Thoracic aorta (tissue), 2 donors: ENCODE data around the gene ADAMTSL3. TPM values are rescaled to one million over a fixed set of nuclear protein-coding genes. Genes with fewer than 3 reads are reported as not detected.

Source experiments
- ATAC-seq: fragments of 150-250 bp; one replicate; pipeline ENCODE4 v1.8.0; 2017; ENCODE audit warnings: low read depth; ENCODE audit not compliant: insufficient number of reproducible peaks, low FRiP score
- DNase-seq: peaks from one replicate; pipeline ENCODE4 v3.0.0-alpha.2; 2020; ENCODE audit warnings: low spot score
- H3K27ac ChIP-seq, 2 donors: fragments of 200-600 bp; sonication (generic); 1 replicate in 1 of 2; 2 replicates in 1 of 2; pipeline ENCODE4 v1.5.1; 2016; ENCODE audit warnings: mild to moderate bottlenecking in 2 of 2, moderate library complexity in 2 of 2
- H3K27me3 ChIP-seq: fragments of 200-600 bp; sonication (generic); replicated peaks from 2 replicates; pipeline ENCODE4 v1.6.0; 2016; ENCODE audit warnings: mild to moderate bottlenecking; ENCODE audit not compliant: insufficient read depth
- H3K36me3 ChIP-seq: fragments of 200-600 bp; sonication (generic); one replicate; pipeline ENCODE4 v1.5.1; 2016
- H3K4me1 ChIP-seq, 2 donors: fragments of 200-600 bp; sonication (generic); 1 replicate in 1 of 2; 2 replicates in 1 of 2; pipeline versions ENCODE4 v1.5.1 to v1.6.0; 2016; ENCODE audit warnings: low read depth in 2 of 2, mild to moderate bottlenecking in 1 of 2; ENCODE audit not compliant: control insufficient read depth in 1 of 2
- H3K4me3 ChIP-seq: fragments of 200-600 bp; sonication (generic); 2 replicates; pipeline ENCODE4 v1.5.1; 2016; ENCODE audit warnings: mild to moderate bottlenecking
- H3K9me3 ChIP-seq: fragments of 200-600 bp; sonication (generic); 2 replicates; pipeline ENCODE4 v1.5.1; 2016
- CTCF ChIP-seq: fragments of 200-600 bp; sonication (generic); IDR thresholded peaks from one replicate; pipeline ENCODE4 v1.5.1; 2019; ENCODE audit warnings: antibody characterized with exemption
- total RNA-seq, 2 donors: library from RNA; depleted of rRNA; stranded (reverse); fragments of >200 nt; gene quantifications; one replicate each; pipeline versions ENCODE4 v1.1.0 to v1.2.3, GENCODE V29; 2016

ADAMTSL3 gene
- total RNA-seq, 2 donors from 2014 or later, result 41.4 to 45.4 TPM

- H3K27ac ChIP-seq, result no peak overlapping the region
- no peaks in the 10 kb centered on the region for H3K27me3 ChIP-seq
- H3K36me3 ChIP-seq, result peaks cover under 1% of the 10 kb centered on the region
- no peak overlapping the region for H3K4me3 ChIP-seq
- no peak for TF ChIP-seq CTCF
- DNase-seq (no peak), ATAC-seq (no peak)
- no peaks in the 10 kb centered on the region for H3K4me1 ChIP-seq
- no peaks in the 10 kb centered on the region for H3K9me3 ChIP-seq
These were observed 239.4 kb downstream of the ADAMTSL3 start for GRCh38 chr15:83893308-83893707.

- Histone ChIP-seq H3K4me3 (no peak overlapping the region), H3K27me3 (no peaks in the 10 kb centered on the region), H3K27ac (no peak overlapping the region), H3K36me3 (peaks cover 11% of the 10 kb centered on the region), H3K4me1 (no peaks in the 10 kb centered on the region), H3K9me3 (no peaks in the 10 kb centered on the region)
- DNase-seq, result no peak
- no peak for TF ChIP-seq CTCF
- ATAC-seq, result no peak
These were observed 243.1 kb downstream of the ADAMTSL3 start for GRCh38 chr15:83897037-83897436.

- Histone ChIP-seq H3K9me3 (no peaks in the 10 kb centered on the region), H3K27me3 (no peaks in the 10 kb centered on the region), H3K27ac (no peak overlapping the region), H3K4me3 (no peak overlapping the region), H3K36me3 (peaks cover 11% of the 10 kb centered on the region), H3K4me1 (no peaks in the 10 kb centered on the region)
- ATAC-seq (no peak), DNase-seq (no peak)
- TF ChIP-seq CTCF, result no peak
These were observed 244.4 kb downstream of the ADAMTSL3 start for GRCh38 chr15:83898361-83898760.

GRCh38 chr15:83899670-83900069, 245.7 kb downstream of the ADAMTSL3 start:
- Histone ChIP-seq H3K36me3 (peaks cover 11% of the 10 kb centered on the region), H3K27ac (no peak overlapping the region)

More at GRCh38 chr15:83899670-83900069, 245.7 kb downstream of the ADAMTSL3 start:
- H3K4me1 ChIP-seq, result peaks cover 5 to 9% of the 10 kb centered on the region in 2 donors
- DNase-seq (no peak), ATAC-seq (no peak)
- H3K27me3 ChIP-seq, result no peaks in the 10 kb centered on the region
- TF ChIP-seq CTCF, result no peak
- no peak overlapping the region for H3K4me3 ChIP-seq
- H3K9me3 ChIP-seq, result no peaks in the 10 kb centered on the region
